Femur (tissue), 1 donor: Measurements from ENCODE around the gene UNK.
A peak's percentile ranks its signal among the peaks of the same experiment; 100 is the strongest.
"Not testable (repeated sequence)": the region's sequence is repeated elsewhere in the genome, so short reads cannot be mapped to it uniquely, and the experiment has no call there.

Experiments used
- DNase-seq: peaks from one replicate; pipeline ENCODE4 v3.0.0-alpha.2; 2017

Gene UNK

DNA sequence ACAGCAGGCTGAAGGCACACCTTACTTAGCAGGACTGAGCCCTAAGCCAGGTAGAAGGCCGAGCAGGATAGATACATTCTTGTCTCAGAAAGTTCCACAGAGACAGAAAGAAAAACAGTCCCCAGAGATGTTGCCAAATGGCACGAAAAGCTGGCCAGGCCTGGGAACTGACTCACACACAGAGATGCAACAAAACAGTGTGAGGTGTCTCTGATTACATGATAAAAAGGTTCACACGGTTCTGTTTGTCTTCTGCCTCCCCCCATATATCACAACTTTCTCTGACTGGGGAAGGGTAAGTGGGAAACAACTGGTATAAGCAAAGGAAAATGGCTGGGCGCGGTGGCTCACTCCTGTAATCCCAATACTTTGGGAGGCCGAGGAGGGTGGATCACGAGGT, 68.8 kb downstream of the UNK start:
- no peak for DNase-seq

GRCh38 chr17:75854101-75854748, 69.6 kb downstream of the UNK start:
- no peak for DNase-seq

- no peak for DNase-seq
These were observed 70.3 kb downstream of the UNK start for GRCh38 chr17:75854881-75855309.

DNA sequence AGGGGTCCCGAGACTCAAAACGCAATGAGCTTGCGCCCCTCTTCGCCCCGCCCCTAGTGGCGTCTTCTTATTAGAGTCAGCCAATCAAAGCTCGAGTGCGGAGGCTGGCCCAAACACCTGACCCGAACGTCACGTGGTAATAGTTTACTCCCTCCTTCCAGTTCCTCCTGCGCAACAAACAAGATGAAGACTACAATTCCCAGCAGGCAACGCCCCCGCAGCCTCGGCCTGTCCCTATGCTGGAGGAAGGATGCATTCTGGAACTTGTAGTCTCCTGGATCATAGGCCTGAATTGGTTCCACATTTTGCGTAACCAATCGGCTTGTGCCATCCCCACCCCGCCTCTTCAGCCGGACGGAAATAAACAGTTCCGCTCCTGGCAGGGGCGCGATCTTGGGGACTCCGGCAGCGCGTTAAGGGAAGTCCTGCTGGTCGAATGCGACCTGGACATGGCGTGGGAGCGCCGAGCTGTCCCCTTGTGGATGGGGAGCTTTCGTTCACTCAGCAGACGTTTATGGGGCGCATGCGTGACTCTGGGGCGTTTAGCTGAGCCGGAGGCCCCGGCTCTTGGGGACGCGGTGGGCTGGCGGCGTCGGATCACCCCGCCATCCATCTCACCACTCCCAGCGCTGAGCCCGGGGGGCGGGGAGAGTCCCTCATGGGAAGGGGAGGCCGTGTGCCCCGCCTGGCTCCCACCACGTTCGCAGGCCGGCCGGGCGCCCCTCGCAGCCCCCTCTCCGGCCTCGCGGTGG, 70.9 kb downstream of the UNK start, which contains the start of gene WBP2:
TSS of gene WBP2 (minus strand) at position 26 of the 752 bp plus-strand sequence. CDS start 38 bp downstream, outside the sequence.
- DNase-seq: peak; percentile 99

- no peak for DNase-seq
These were observed 71.6 kb downstream of the UNK start for GRCh38 chr17:75856062-75856756.

GRCh38 chr17:75859358-75859757, 74.8 kb downstream of the UNK start:
- not testable (repeated sequence) for DNase-seq

GRCh38 chr17:75861927-75862317, 77.3 kb downstream of the UNK start:
- DNase-seq: no peak

DNA sequence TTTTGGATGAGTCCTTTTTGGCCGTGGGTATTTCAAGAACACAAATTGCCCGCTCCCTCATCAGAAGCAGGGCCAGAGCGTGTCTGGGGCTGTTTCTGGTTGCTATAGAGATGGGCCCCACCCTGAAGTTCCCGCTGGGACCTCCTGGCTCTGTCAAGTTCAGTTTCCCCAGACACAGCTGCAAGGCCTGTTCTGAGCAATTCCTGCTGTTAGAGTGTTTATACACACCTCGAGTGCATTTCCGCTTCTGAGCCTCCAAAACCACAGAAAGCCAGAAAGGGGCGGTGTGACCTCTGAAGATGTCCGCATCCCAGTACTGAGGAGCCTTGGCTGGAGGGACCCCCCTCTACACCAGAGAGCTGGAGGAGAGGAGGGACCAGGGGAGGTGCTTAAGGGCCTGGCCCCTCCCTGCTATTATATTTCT, 79.9 kb downstream of the UNK start:
- peak; percentile 89 for DNase-seq

- DNase-seq: not testable (repeated sequence)
These were observed 80.3 kb downstream of the UNK start for GRCh38 chr17:75864887-75865286.

DNA sequence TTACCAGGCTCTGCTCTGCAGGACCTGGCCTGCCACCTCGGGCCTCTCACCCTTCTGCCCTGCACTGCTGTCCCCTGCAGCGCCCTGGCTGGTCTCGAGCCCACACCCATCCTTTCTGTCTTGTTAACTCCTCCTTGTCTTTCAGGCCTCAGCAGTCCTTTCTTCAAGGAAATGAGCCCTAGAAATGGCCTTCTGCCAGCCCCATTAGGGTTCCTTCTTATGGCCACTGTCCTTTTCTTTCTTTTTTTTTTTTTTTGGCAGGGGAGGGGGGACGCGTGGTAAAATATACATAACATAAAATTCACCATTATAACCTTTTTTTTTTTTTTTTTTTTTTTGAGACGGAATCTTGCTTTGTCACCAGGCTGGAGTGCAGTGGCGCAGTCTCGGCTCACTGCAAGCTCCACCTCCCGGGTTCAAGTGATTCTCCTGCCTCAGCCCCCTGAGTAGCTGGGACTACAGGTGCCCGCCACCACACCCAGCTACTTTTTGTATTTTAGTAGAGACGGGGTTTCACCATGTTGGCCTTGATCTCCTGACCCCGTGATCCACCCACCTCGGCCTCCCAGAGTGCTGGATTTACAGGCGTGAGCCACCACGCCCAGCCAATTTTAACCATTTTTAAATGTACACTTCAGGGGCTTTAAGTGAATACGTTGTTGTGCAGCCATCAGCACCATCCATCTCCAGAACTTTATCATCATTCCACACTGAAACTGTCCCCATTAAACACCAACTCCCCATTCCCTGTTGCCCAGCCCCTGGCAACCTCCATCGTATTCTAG, 81.0 kb downstream of the UNK start:
- not testable (repeated sequence) for DNase-seq

GRCh38 chr17:75868730-75869281, 84.2 kb downstream of the UNK start:
- not testable (repeated sequence) for DNase-seq

- peak; percentile 81 for DNase-seq
These were observed 84.9 kb downstream of the UNK start for GRCh38 chr17:75869282-75870141.

DNA sequence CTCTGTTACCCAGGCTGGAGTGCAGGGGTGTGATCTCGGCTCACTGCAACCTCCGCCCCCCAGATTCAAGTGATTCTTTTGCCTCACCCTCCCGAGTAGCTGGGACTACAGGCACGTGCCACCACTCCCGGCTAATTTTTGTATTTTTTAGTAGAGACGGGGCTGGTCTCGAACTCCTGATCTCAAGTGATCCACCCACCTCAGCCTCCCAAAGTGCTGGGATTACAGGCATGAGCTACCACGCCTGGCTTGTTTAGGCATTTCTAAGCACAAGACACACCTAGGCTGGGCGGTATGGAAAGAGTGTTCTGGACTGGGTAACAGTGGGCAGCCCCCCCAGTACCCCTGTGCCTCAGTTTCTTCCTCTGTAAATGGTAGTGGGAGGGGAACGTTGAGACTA, 85.6 kb downstream of the UNK start:
- not testable (repeated sequence) for DNase-seq

- DNase-seq: peak; percentile 87
These were observed 88.1 kb downstream of the UNK start for GRCh38 chr17:75872434-75873351.

- no peak for DNase-seq
These were observed 89.1 kb downstream of the UNK start for GRCh38 chr17:75873587-75874322.

GRCh38 chr17:75874323-75875181, 89.9 kb downstream of the UNK start:
- no peak for DNase-seq
